Mesenchymal stem cell (in vitro differentiated cells and primary cell): ENCODE measurements around the gene S100Z.

ENCODE experiments used
- DNase-seq: peaks from one replicate; pipeline ENCODE4 v3.0.0-alpha.2; 2013
- H2AFZ ChIP-seq: one replicate; pipeline ENCODE4 v1.6.1; 2013; ENCODE audit warnings: low read depth, mild to moderate bottlenecking, control low read depth, inconsistent platforms, low read length, moderate library complexity
- H2AK5ac ChIP-seq: 2 replicates; pipeline ENCODE4 v1.6.1; 2013; ENCODE audit warnings: low read length, moderate library complexity, mild to moderate bottlenecking, inconsistent platforms; ENCODE audit not compliant: severe bottlenecking
- H2BK120ac ChIP-seq: one replicate; pipeline ENCODE4 v1.6.1; 2013; ENCODE audit warnings: low read depth, mild to moderate bottlenecking, inconsistent platforms, low read length, moderate library complexity
- H2BK12ac ChIP-seq, 2 experiments: one replicate each; pipeline ENCODE4 v1.6.1; 2013; ENCODE audit warnings: inconsistent platforms in 2 of 2, low read length in 2 of 2, mild to moderate bottlenecking in 2 of 2, moderate library complexity in 2 of 2, control low read depth in 1 of 2
- H2BK15ac ChIP-seq: one replicate; pipeline ENCODE4 v1.6.1; 2013; ENCODE audit warnings: mild to moderate bottlenecking, low read depth, inconsistent platforms; ENCODE audit not compliant: poor library complexity, severe bottlenecking
- H2BK5ac ChIP-seq: 2 replicates; pipeline ENCODE4 v1.6.1; 2013; ENCODE audit warnings: low read depth, mild to moderate bottlenecking, low read length, control low read depth, inconsistent platforms; ENCODE audit not compliant: poor library complexity, severe bottlenecking
- H3K14ac ChIP-seq, 2 experiments: one replicate each; pipeline ENCODE4 v1.6.1; 2013; ENCODE audit warnings: inconsistent platforms in 2 of 2, low read length in 2 of 2, control low read depth in 1 of 2, mild to moderate bottlenecking in 1 of 2, moderate library complexity in 1 of 2
- H3K18ac ChIP-seq, 2 experiments: one replicate each; pipeline ENCODE4 v1.6.1; 2013; ENCODE audit warnings: inconsistent platforms in 2 of 2, low read length in 2 of 2, control low read depth in 1 of 2, low read depth in 1 of 2, mild to moderate bottlenecking in 1 of 2
- H3K23ac ChIP-seq, 2 experiments: one replicate each; pipeline ENCODE4 v1.6.1; 2013; ENCODE audit warnings: inconsistent platforms in 2 of 2, low read length in 2 of 2, mild to moderate bottlenecking in 2 of 2, moderate library complexity in 2 of 2, control low read depth in 1 of 2
- H3K27ac ChIP-seq: 2 replicates; pipeline ENCODE4 v1.5.1; 2013; ENCODE audit warnings: mild to moderate bottlenecking, moderate library complexity, low read length, control low read depth, inconsistent platforms; ENCODE audit not compliant: poor library complexity, severe bottlenecking
- H3K27me3 ChIP-seq, 2 experiments: 2 replicates each; pipeline versions ENCODE4 v1.6.1 to v1.7.0; 2013; ENCODE audit warnings: low read length in 2 of 2, mild to moderate bottlenecking in 2 of 2, moderate library complexity in 2 of 2, control low read depth in 1 of 2, inconsistent platforms in 1 of 2; ENCODE audit not compliant: control insufficient read depth in 1 of 2, insufficient read depth in 1 of 2
- H3K36me3 ChIP-seq, 2 experiments: 2 replicates each; pipeline versions ENCODE4 v1.6.1 to v1.7.0; 2013; ENCODE audit warnings: low read length in 2 of 2, control low read depth in 1 of 2, inconsistent platforms in 1 of 2, low read depth in 1 of 2, mild to moderate bottlenecking in 1 of 2; ENCODE audit not compliant: insufficient read depth in 2 of 2, control insufficient read depth in 1 of 2
- H3K4ac ChIP-seq, 2 experiments: one replicate each; pipeline ENCODE4 v1.6.1; 2013; ENCODE audit warnings: inconsistent platforms in 2 of 2, low read length in 2 of 2, mild to moderate bottlenecking in 2 of 2, moderate library complexity in 2 of 2, control low read depth in 1 of 2, low read depth in 1 of 2
- H3K4me1 ChIP-seq: 2 replicates; pipeline ENCODE4 v1.6.1; 2013; ENCODE audit warnings: low read depth, low read length, control low read depth; ENCODE audit not compliant: control insufficient read depth, insufficient read depth
- H3K4me2 ChIP-seq: 2 replicates; pipeline ENCODE4 v1.6.1; 2013; ENCODE audit warnings: low read length, mild to moderate bottlenecking, inconsistent platforms; ENCODE audit not compliant: poor library complexity, severe bottlenecking
- H3K4me3 ChIP-seq, 2 experiments: 2 replicates each; pipeline versions ENCODE4 v1.5.1 to v1.7.0; 2013; ENCODE audit warnings: low read length in 2 of 2, mild to moderate bottlenecking in 2 of 2, control low read depth in 1 of 2, low read depth in 1 of 2; ENCODE audit not compliant: insufficient read depth in 1 of 2
- H3K79me1 ChIP-seq: replicated peaks from 2 replicates; pipeline ENCODE4 v1.6.1; 2013; ENCODE audit warnings: mild to moderate bottlenecking, control low read depth, low read length, inconsistent platforms; ENCODE audit not compliant: poor library complexity, severe bottlenecking
- H3K9ac ChIP-seq: 2 replicates; pipeline ENCODE4 v1.7.0; 2013; ENCODE audit warnings: mild to moderate bottlenecking, low read length, moderate library complexity
- H3K9me3 ChIP-seq: 2 replicates; pipeline ENCODE4 v1.7.0; 2013; ENCODE audit warnings: mild to moderate bottlenecking, low read length; ENCODE audit not compliant: control insufficient read depth
- H4K8ac ChIP-seq: one replicate; pipeline ENCODE4 v1.6.1; 2013; ENCODE audit warnings: inconsistent platforms, mild to moderate bottlenecking, low read length, moderate library complexity
- H4K91ac ChIP-seq: one replicate; pipeline ENCODE4 v1.6.1; 2013; ENCODE audit warnings: mild to moderate bottlenecking, low read length, inconsistent platforms
- WGBS: methylation state at CpG from one replicate; pipeline ENCODE4 v1.1.7; 2013; ENCODE audit warnings: mixed read lengths; 5-methylcytosine and 5-hydroxymethylcytosine counted together

The S100Z gene

GRCh38 chr5:76804266-76804665 is 45.5 kb upstream of the S100Z start:
- H4K91ac ChIP-seq, result peak overlapping the region; percentile 65
- H4K8ac ChIP-seq, result peak overlapping the region; percentile 81
- no peak overlapping the region for H3K4me3 ChIP-seq
- peaks cover 11% of the 10 kb centered on the region for H3K4me1 ChIP-seq
- H3K27me3 ChIP-seq, result no peaks in the 10 kb centered on the region
- H3K4ac ChIP-seq, result peak overlapping the region; percentile 7 to 96
- H3K9me3 ChIP-seq, result no peaks in the 10 kb centered on the region
- peak overlapping the region; percentile 2 for H2BK120ac ChIP-seq
- no peak overlapping the region for H3K9ac ChIP-seq
- H2BK15ac ChIP-seq, result no peak overlapping the region
- DNase-seq, result peak; percentile 74
- H3K27ac ChIP-seq, result no peak overlapping the region
- H2BK5ac ChIP-seq, result no peak overlapping the region
- peak overlapping the region; percentile 33 to 99 for H2BK12ac ChIP-seq
- WGBS, result 68% methylated on average over 8 of the region's 8 CpGs
- no peak overlapping the region for H3K4me2 ChIP-seq
- H3K23ac ChIP-seq, result no peak overlapping the region
- H3K36me3 ChIP-seq, result no peaks in the 10 kb centered on the region
- H2AFZ ChIP-seq, result no peak overlapping the region
- H3K18ac ChIP-seq, result peak overlapping the region; percentile 14 to 41
- no peaks in the 10 kb centered on the region for H3K79me1 ChIP-seq
- peak overlapping the region; percentile 87 for H2AK5ac ChIP-seq
- H3K14ac ChIP-seq, result no peak overlapping the region

DNA sequence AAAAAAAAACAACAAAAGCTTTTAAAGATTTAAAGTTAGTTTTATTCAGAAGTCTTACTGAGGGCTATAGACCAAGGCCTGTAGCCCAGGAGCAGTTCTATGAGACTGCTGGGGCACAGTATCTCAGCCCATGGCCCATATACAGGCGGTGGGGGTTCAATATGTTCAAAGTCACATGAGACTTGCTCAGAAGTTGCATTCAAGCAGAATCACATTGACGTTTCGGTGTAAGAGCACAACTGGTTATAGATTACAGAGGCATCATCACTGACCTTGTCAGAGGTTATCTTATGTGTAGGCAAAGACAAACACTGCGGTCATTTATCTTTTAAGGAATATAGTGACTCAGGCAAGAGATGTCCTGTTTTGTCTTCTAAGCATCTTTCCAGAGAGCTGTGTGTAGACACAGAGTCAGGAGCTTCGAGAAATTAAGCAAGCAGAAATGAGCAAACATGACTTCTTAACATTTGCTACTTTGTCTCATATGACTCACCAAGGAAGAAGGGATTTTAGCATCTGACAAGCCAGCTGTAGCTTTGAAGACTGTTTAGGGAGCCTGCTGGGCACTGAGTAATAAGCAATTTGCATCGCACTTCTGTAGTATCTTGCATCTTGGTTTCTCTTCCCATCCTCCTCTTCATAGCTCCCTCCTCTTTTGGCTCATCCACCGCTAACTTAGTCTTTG is 43.9 kb upstream of the S100Z start:
- Histone ChIP-seq H3K79me1 (no peaks in the 10 kb centered on the region), H3K4ac (peak overlapping the region in 1 of 2 experiments; percentile 98), H3K14ac (no peak overlapping the region), H3K27me3 (no peaks in the 10 kb centered on the region), H2BK5ac (no peak overlapping the region), H4K91ac (no peak overlapping the region), H3K18ac (peak overlapping the region; percentile 71 to 93), H3K4me1 (peaks cover 11% of the 10 kb centered on the region), H2BK15ac (no peak overlapping the region), H2AFZ (no peak overlapping the region), H3K4me2 (peak overlapping the region; percentile 32), H4K8ac (peak overlapping the region; percentile 64), H3K9ac (peak overlapping the region; percentile 50), H2BK12ac (peak overlapping the region in 1 of 2 experiments; percentile 97), H3K4me3 (peak overlapping the region in 1 of 2 experiments; percentile 16), H2BK120ac (peak overlapping the region; percentile 73), H3K36me3 (no peaks in the 10 kb centered on the region), H3K23ac (no peak overlapping the region), H3K27ac (peak overlapping the region; percentile 95), H2AK5ac (peak overlapping the region; percentile 95), H3K9me3 (no peaks in the 10 kb centered on the region)
- 1% methylated on average over 7 of the region's 7 CpGs for WGBS
- DNase-seq, result peak; percentile 100

- H2BK12ac ChIP-seq, result peak overlapping the region in 1 of 2 experiments; percentile 40
- peak; percentile 92 for DNase-seq
- H2BK15ac ChIP-seq, result no peak overlapping the region
- H2BK120ac ChIP-seq, result no peak overlapping the region
- H3K9me3 ChIP-seq, result no peaks in the 10 kb centered on the region
- H3K18ac ChIP-seq, result peak overlapping the region; percentile 50 to 64
- peak overlapping the region; percentile 93 for H3K27ac ChIP-seq
- H3K4me1 ChIP-seq, result peaks cover 11% of the 10 kb centered on the region
- H3K4me2 ChIP-seq, result peak overlapping the region; percentile 61
- H4K91ac ChIP-seq, result peak overlapping the region; percentile 39
- no peaks in the 10 kb centered on the region for H3K27me3 ChIP-seq
- peak overlapping the region; percentile 28 to 35 for H3K4ac ChIP-seq
- H2BK5ac ChIP-seq, result peak overlapping the region; percentile 89
- H3K79me1 ChIP-seq, result no peaks in the 10 kb centered on the region
- no peak overlapping the region for H4K8ac ChIP-seq
- no peak overlapping the region for H2AK5ac ChIP-seq
- 7% methylated on average over 3 of the region's 3 CpGs for WGBS
- H2AFZ ChIP-seq, result no peak overlapping the region
- no peak overlapping the region for H3K14ac ChIP-seq
- no peak overlapping the region for H3K23ac ChIP-seq
- H3K36me3 ChIP-seq, result no peaks in the 10 kb centered on the region
- H3K4me3 ChIP-seq, result no peak overlapping the region
- peak overlapping the region; percentile 10 for H3K9ac ChIP-seq
These were observed 42.5 kb upstream of the S100Z start for GRCh38 chr5:76807296-76807695.

DNA sequence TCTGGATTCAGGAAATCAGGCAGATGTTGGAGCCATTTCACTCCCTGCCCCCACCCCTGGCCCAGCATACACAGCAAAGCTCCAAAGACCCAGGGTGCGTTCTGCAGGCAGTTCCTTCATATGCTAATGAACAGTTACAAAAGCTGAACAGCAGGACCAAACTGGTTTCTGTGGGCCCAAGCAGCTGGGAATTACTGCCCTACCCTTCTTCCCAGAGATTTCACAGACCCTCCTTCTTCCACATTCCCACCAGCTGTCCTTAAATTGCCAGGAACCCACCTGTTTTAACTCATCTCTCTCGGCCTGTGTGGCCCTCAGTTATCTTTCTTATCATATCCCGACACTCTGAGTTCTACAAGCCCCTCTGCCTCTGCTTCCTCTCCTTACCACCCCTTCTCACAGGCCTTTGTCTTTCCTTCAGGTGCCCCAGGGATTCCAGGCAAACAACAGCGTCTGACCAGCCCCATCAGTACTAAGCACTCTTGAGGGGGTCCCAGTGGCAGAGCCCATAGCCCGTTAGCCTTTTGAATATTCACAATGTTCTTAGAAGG is 41.6 kb upstream of the S100Z start:
- peak overlapping the region; percentile 8 for H2BK120ac ChIP-seq
- H3K36me3 ChIP-seq, result no peaks in the 10 kb centered on the region
- H4K8ac ChIP-seq, result peak overlapping the region; percentile 79
- peak overlapping the region; percentile 3 for H4K91ac ChIP-seq
- H3K79me1 ChIP-seq, result no peaks in the 10 kb centered on the region
- no peak overlapping the region for H3K9ac ChIP-seq
- peaks cover 11% of the 10 kb centered on the region for H3K4me1 ChIP-seq
- H3K18ac ChIP-seq, result peak overlapping the region; percentile 1 to 69
- peak overlapping the region; percentile 20 for H3K27ac ChIP-seq
- no peak overlapping the region for H2AFZ ChIP-seq
- no peaks in the 10 kb centered on the region for H3K9me3 ChIP-seq
- peak overlapping the region; percentile 75 to 80 for H2BK12ac ChIP-seq
- H3K4me2 ChIP-seq, result no peak overlapping the region
- H3K27me3 ChIP-seq, result no peaks in the 10 kb centered on the region
- no peak overlapping the region for H3K14ac ChIP-seq
- DNase-seq, result peak; percentile 38
- 39% methylated on average over 5 of the region's 5 CpGs for WGBS
- peak overlapping the region; percentile 9 for H2BK15ac ChIP-seq
- peak overlapping the region; percentile 8 for H2AK5ac ChIP-seq
- peak overlapping the region; percentile 3 for H2BK5ac ChIP-seq
- H3K4me3 ChIP-seq, result no peak overlapping the region
- no peak overlapping the region for H3K23ac ChIP-seq
- H3K4ac ChIP-seq, result peak overlapping the region in 1 of 2 experiments; percentile 42
